ENCODE data around the gene SHB. TPM values are rescaled to one million over a fixed set of nuclear protein-coding genes. Genes with fewer than 3 reads are reported as not detected.
A peak's percentile ranks its signal among the peaks of the same experiment; 100 is the strongest.

Gene SHB
- polyA plus RNA-seq, 2 of the 4 experiments (the other 2 are of a cell fraction): 15.4 to 22.0 TPM

DNA sequence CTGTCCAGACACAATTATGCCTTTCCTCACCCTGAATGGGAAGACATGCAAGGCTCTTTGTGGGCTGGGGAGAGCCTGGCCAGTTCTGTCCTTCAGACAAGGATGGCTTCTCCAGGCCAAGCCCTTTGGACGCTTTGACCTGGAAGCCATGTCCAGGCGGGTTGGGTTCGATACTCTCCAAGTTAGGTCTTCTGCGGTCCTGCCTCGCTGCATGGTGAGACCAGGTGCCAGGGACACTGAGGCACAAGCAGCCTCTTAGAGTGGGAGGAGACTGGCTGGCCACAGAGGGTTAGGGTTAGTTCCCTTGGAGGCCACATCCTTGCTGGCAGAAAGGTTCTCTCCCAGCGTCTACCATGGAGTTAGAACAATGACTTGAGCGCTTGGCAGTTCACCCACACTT, 67.6 kb downstream of the SHB start:
- ATAC-seq (no peak), FAIRE-seq (no peak), DNase-seq (ENCODE audit: low read depth in 1 of 2, low spot score in 1 of 2) (no peak)
- Histone ChIP-seq H3K9me3 (no peaks in the 10 kb centered on the region), H3K4me1 (peaks cover 34% of the 10 kb centered on the region), H3K27ac (peak overlapping the region in 1 of 2 experiments; percentile 29; a peak in 2 of 6 replicates), H3K4me2 (no peak overlapping the region), H3K4me3 (no peak overlapping the region)
- WGBS (ENCODE audit: missing lambda C conversion rate): 78% methylated on average over 7 of the region's 7 CpGs
- ChIA-PET POLR2A (no interaction called here), CTCF (interaction anchor here (0.7 to 1.2 kb wide), 2 partner anchors 13 to 16 kb away, joined by 3 to 4 read pairs; no protein-coding TSS in a partner anchor)
- TF ChIP-seq HEYL (CRISPR knock-in tag; IDR thresholded peaks at IDR 0.05) (no peak), RARB (CRISPR knock-in tag; IDR thresholded peaks at IDR 0.05) (no peak), TFCP2L1 (CRISPR knock-in tag; IDR thresholded peaks at IDR 0.05) (no peak), ZSCAN20 (CRISPR knock-in tag; IDR thresholded peaks at IDR 0.05) (no peak), RCOR1 (IDR thresholded peaks at IDR 0.05; ENCODE audit: low read depth, low read length) (no peak)
- TF ChIP-seq, protein P1, sequence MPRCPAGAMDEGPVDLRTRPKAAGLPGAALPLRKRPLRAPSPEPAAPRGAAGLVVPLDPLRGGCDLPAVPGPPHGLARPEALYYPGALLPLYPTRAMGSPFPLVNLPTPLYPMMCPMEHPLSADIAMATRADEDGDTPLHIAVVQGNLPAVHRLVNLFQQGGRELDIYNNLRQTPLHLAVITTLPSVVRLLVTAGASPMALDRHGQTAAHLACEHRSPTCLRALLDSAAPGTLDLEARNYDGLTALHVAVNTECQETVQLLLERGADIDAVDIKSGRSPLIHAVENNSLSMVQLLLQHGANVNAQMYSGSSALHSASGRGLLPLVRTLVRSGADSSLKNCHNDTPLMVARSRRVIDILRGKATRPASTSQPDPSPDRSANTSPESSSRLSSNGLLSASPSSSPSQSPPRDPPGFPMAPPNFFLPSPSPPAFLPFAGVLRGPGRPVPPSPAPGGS (IDR thresholded peaks at IDR 0.05): no peak
- TF ChIP-seq, protein P2, sequence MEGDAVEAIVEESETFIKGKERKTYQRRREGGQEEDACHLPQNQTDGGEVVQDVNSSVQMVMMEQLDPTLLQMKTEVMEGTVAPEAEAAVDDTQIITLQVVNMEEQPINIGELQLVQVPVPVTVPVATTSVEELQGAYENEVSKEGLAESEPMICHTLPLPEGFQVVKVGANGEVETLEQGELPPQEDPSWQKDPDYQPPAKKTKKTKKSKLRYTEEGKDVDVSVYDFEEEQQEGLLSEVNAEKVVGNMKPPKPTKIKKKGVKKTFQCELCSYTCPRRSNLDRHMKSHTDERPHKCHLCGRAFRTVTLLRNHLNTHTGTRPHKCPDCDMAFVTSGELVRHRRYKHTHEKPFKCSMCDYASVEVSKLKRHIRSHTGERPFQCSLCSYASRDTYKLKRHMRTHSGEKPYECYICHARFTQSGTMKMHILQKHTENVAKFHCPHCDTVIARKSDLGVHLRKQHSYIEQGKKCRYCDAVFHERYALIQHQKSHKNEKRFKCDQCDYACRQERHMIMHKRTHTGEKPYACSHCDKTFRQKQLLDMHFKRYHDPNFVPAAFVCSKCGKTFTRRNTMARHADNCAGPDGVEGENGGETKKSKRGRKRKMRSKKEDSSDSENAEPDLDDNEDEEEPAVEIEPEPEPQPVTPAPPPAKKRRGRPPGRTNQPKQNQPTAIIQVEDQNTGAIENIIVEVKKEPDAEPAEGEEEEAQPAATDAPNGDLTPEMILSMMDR (IDR thresholded peaks at IDR 0.05): no peak
- TF ChIP-seq, protein P3, sequence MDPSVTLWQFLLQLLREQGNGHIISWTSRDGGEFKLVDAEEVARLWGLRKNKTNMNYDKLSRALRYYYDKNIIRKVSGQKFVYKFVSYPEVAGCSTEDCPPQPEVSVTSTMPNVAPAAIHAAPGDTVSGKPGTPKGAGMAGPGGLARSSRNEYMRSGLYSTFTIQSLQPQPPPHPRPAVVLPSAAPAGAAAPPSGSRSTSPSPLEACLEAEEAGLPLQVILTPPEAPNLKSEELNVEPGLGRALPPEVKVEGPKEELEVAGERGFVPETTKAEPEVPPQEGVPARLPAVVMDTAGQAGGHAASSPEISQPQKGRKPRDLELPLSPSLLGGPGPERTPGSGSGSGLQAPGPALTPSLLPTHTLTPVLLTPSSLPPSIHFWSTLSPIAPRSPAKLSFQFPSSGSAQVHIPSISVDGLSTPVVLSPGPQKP (IDR thresholded peaks at IDR 0.05; ENCODE audit: low read depth, low read length): no peak

DNA sequence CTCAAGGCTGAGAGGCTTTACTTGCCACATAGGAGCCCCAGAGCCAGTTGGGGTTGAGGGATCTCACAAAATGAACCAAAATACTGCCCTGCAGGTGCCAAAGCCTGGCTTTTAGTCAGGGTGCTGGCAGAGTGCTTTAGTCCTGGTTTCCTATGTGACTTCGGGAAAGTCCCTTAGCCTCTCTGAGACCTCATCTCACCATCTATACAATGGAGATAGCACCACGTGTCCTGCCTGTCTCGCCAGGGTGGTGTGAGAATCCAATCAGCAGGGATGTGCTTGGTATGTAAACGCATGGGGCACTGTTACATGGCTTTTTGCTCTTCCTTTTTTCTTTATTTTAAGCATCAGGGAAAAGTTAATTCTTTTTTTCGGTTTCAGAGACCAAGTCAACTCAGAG, 68.3 kb downstream of the SHB start:
- Histone ChIP-seq H3K27ac (peak overlapping the region in 1 of 2 experiments; percentile 71; a peak in 3 of 6 replicates), H3K4me3 (no peak overlapping the region), H3K9me3 (no peaks in the 10 kb centered on the region), H3K4me2 (no peak overlapping the region; the same call in 2 of the 3 replicates), H3K4me1 (peaks cover 32% of the 10 kb centered on the region)
- ATAC-seq (no peak), DNase-seq (ENCODE audit: low read depth in 1 of 2, low spot score in 1 of 2) (no peak), FAIRE-seq (no peak)
- 95% methylated on average over 5 of the region's 5 CpGs for WGBS (ENCODE audit: missing lambda C conversion rate)
- ChIA-PET CTCF (interaction anchor here (0.7 to 1.6 kb wide), 3 partner anchors 17 to 68 kb away, joined by 3 read pairs; partner anchors contain the start of gene SHB), POLR2A (no interaction called here)
- TF ChIP-seq POLR2A (IDR thresholded peaks at IDR 0.05; ENCODE audit: low read length) (no peak), MYC (IDR thresholded peaks at IDR 0.05; ENCODE audit: borderline replicate concordance, low read length) (no peak), ZSCAN20 (CRISPR knock-in tag; IDR thresholded peaks at IDR 0.05) (no peak), ZFP36 (IDR thresholded peaks at IDR 0.05; ENCODE audit: borderline replicate concordance, partially characterized antibody) (no peak), NPAS2 (CRISPR knock-in tag; IDR thresholded peaks at IDR 0.05; ENCODE audit: borderline replicate concordance) (no peak), CHD2 (IDR thresholded peaks at IDR 0.05; ENCODE audit: low read length, partially characterized antibody) (no peak), TFCP2L1 (CRISPR knock-in tag; IDR thresholded peaks at IDR 0.05) (no peak), MAZ (IDR thresholded peaks at IDR 0.05; ENCODE audit: borderline replicate concordance, low read depth, low read length) (no peak)
- TF ChIP-seq, protein P4, sequence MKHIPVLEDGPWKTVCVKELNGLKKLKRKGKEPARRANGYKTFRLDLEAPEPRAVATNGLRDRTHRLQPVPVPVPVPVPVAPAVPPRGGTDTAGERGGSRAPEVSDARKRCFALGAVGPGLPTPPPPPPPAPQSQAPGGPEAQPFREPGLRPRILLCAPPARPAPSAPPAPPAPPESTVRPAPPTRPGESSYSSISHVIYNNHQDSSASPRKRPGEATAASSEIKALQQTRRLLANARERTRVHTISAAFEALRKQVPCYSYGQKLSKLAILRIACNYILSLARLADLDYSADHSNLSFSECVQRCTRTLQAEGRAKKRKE (CRISPR knock-in tag; IDR thresholded peaks at IDR 0.05; ENCODE audit: low read depth): no peak
- TF ChIP-seq, protein P5, sequence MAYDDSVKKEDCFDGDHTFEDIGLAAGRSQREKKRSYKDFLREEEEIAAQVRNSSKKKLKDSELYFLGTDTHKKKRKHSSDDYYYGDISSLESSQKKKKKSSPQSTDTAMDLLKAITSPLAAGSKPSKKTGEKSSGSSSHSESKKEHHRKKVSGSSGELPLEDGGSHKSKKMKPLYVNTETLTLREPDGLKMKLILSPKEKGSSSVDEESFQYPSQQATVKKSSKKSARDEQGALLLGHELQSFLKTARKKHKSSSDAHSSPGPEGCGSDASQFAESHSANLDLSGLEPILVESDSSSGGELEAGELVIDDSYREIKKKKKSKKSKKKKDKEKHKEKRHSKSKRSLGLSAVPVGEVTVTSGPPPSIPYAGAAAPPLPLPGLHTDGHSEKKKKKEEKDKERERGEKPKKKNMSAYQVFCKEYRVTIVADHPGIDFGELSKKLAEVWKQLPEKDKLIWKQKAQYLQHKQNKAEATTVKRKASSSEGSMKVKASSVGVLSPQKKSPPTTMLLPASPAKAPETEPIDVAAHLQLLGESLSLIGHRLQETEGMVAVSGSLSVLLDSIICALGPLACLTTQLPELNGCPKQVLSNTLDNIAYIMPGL (CRISPR knock-in tag; IDR thresholded peaks at IDR 0.05; ENCODE audit: borderline replicate concordance): no peak

Measured in A549 (cell line).